ENCODE results near the gene STRA6.

Gene STRA6

GRCh38 chr15:74188216-74188615 lies 14.4 kb downstream of the STRA6 start:
- H3K4me3 ChIP-seq (ENCODE audit: low read length): no peak overlapping the region
- no peak for DNase-seq (ENCODE audit: low read depth, low spot score)

DNA sequence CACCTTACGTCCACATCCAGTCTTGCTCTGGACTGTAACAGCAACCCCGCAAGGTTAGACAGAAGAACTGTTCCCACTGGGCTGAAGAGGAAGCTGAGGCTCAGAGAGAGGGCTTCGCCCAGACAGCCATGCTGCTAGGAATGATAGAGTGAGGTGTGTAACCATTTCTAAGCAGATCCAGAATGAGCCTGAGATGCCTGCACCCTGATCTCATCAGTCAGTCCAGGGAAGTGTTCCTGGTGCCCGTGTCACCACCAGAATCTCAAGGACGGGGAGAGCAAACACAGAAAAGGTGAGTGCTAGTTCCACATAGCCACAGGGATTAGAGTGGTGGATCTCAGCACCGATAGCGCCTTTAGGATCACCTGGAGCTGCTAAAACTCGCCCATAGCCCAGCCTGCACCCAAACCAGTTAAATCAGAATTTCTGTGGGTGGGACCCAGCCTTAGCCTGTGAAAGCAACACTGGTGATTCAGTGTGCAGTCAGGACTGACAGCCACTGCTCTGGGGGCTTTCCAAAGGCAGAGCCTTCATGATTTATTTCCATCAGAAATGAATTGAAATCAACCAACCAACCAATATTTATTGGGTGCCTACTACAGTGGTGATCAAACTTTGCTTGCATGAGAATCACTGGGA lies 16.8 kb downstream of the STRA6 start:
- no peak for DNase-seq (ENCODE audit: low read depth, low spot score)
- H3K4me3 ChIP-seq (ENCODE audit: low read length): no peak overlapping the region

GRCh38 chr15:74184582-74185091 lies 17.9 kb downstream of the STRA6 start:
- DNase-seq (ENCODE audit: low read depth, low spot score): no peak
- H3K4me3 ChIP-seq (ENCODE audit: low read length): no peak overlapping the region

DNA sequence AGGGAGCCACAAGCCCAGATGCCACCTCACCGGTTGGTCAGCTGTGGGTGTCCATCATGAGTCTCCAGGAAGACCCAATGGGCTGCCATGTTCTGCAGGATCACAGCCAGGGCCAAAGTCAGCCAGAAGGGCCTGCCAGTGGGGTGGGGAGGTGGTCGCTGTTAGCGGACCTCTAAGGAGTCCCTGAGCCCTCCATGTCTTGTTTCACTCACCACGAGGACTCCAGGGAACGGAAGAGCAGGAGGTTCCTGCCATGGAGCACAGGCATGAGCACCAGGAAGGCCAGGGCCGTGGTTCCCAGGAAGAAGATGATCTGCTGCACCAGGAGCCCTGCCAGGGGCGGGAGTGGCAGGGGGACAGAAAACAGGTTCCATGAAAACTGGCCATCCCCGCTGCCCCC lies 20.5 kb downstream of the STRA6 start:
- H3K4me3 ChIP-seq (ENCODE audit: low read length): no peak overlapping the region
- no peak for DNase-seq (ENCODE audit: low read depth, low spot score)

GRCh38 chr15:74180881-74181602 lies 21.5 kb downstream of the STRA6 start:
- no peak for DNase-seq (ENCODE audit: low read depth, low spot score)
- no peak overlapping the region for H3K4me3 ChIP-seq (ENCODE audit: low read length)

GRCh38 chr15:74179983-74180880 lies 22.4 kb downstream of the STRA6 start:
- no peak overlapping the region for H3K4me3 ChIP-seq (ENCODE audit: low read length)
- no peak for DNase-seq (ENCODE audit: low read depth, low spot score)

DNA sequence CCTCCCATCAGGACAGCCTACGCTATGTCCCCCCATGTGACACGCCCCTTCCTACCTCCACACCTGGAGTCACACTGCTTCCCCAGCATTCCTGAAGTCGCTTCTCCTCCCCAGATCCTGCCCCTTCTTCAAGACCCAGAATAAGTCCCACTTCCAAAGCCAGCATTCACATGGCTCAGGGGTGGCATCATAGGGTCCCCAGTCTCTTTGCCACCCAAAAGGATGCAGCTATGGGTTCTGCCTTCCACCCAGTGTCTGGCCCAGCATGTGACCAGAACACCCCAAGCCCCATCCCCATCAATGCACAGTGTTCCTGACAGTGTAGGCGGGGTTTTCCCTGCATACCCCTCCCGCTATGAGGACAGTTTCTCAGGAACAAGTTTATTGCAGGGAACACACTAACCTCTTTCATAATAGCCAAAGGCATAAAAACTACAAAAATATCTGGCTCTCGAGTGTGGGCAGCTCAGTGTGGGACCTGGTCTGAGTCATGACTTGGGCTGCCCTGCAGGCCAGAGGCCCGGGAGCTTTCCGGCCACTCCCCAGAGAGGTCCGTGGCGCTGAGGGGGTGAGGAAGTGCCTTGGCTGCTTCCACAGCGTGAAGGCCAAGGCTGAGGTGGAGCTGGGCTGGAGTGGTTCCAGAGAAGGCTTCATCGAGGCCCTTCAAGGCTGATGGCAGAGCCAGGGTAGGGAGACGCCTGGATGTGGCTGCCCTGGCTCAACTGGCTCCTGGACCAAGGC lies 23.3 kb downstream of the STRA6 start:
- no peak overlapping the region for H3K4me3 ChIP-seq (ENCODE audit: low read length)
- DNase-seq (ENCODE audit: low read depth, low spot score): no peak

DNA sequence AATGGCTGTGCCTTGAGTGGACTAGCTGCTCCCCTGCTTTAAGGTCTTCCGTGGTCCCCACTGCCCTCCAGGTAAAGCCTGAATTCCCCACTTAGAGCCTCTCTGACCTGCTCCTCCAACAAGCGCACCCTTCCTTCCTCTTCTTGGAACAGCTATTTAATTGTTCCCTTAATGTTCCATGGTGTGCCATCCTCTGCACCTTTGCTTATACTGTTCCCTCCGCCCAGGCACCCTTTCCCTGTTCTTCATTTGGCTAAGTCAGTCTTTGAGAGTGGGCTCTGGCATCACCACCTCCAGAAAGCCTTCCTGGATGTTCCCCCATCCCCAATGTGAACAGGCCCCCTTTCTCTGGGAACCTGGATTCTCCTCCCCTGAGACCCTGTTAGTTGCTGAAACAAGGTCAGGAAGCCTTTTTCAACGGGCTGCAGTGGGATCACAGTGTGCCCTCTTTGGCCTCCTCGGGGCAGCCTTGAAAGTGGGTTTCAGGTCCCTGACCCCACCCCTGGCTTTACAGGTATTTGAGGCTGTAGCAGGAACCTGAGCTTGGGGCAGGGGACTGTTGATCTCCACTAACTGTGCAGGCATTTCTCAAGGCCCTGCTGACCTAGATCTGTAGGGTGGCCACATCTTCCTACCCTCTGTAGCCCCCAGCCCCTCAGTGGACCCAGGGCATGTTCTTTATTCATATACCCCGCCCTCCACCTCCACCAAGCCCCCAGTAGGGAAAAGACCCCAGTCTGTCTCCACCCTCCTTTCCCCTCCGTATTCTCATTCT lies 24.1 kb downstream of the STRA6 start:
- DNase-seq (ENCODE audit: low read depth, low spot score): no peak

DNA sequence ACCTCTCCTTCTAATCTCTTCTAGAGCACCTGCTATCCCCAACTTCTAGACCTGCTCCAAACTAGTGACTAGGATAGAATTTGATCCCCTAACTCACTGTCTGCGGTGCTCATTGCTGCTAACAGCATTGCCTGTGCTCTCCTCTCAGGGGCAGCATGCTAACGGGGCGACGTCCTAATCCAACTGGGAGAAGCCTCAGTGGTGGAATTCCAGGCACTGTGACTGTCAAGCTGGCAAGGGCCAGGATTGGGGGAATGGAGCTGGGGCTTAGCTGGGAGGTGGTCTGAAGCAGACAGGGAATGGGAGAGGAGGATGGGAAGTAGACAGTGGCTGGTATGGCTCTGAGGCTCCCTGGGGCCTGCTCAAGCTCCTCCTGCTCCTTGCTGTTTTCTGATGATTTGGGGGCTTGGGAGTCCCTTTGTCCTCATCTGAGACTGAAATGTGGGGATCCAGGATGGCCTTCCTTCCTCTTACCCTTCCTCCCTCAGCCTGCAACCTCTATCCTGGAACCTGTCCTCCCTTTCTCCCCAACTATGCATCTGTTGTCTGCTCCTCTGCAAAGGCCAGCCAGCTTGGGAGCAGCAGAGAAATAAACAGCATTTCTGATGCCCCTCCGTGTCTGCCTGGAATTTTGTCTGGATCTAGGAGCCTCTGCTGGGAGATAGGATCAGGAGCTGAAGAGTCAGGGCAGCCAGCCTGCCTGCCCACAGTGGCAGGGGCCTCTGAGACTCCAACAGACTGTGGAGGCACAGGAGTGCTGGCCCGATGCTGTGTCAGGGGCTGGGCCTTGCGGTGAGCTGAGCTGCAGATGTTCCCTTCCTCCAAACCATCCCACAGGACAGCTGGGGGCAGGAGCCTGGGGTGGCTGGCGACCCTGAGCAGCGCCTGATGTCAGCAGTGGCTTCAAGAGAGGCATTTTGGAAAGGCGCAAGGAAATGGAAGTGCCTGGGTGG lies 26.0 kb downstream of the STRA6 start:
- no peak for DNase-seq (ENCODE audit: low read depth, low spot score)
- H3K4me3 ChIP-seq (ENCODE audit: low read length): no peak overlapping the region

More for the DNA sequence above, 24.1 kb downstream of the STRA6 start:
- no peak overlapping the region for H3K4me3 ChIP-seq (ENCODE audit: low read length)

GRCh38 chr15:74175271-74176191 lies 27.1 kb downstream of the STRA6 start:
- no peak overlapping the region for H3K4me3 ChIP-seq (ENCODE audit: low read length)
- DNase-seq (ENCODE audit: low read depth, low spot score): no peak

DNA sequence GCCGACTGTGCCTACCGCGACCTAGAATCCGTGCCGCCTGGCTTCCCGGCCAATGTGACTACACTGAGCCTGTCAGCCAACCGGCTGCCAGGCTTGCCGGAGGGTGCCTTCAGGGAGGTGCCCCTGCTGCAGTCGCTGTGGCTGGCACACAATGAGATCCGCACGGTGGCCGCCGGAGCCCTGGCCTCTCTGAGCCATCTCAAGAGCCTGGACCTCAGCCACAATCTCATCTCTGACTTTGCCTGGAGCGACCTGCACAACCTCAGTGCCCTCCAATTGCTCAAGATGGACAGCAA lies 27.7 kb downstream of the STRA6 start:
- DNase-seq (ENCODE audit: low read depth, low spot score): no peak
- H3K4me3 ChIP-seq (ENCODE audit: low read length): no peak overlapping the region

- DNase-seq (ENCODE audit: low read depth, low spot score): no peak
- H3K4me3 ChIP-seq (ENCODE audit: low read length): no peak overlapping the region
These were observed 28.2 kb downstream of the STRA6 start for GRCh38 chr15:74174219-74174957.

- H3K4me3 ChIP-seq (ENCODE audit: low read length): no peak within 1 kb of the TSS
- DNase-seq (ENCODE audit: low read depth, low spot score): no peak
These were observed 29.0 kb downstream of the STRA6 start, which contains the start of gene ISLR for GRCh38 chr15:74173380-74174218. ISLR (plus strand) TSS chr15:74173710; CDS start chr15:74174859, 1,149 bp downstream.

GRCh38 chr15:74172701-74173379 lies 29.7 kb downstream of the STRA6 start:
- no peak for DNase-seq (ENCODE audit: low read depth, low spot score)
- no peak overlapping the region for H3K4me3 ChIP-seq (ENCODE audit: low read length)
